Trophoblast cell (in vitro differentiated cells and primary cell): Measurements from ENCODE around the gene ZNF775.

ENCODE experiments used
- DNase-seq, 2 donors: peaks; one replicate each; pipeline ENCODE4 v3.0.0-alpha.2; 2016
- H2AFZ ChIP-seq: 2 replicates; pipeline ENCODE4 v1.6.1; 2013; ENCODE audit warnings: low read length, moderate library complexity, mild to moderate bottlenecking; ENCODE audit not compliant: insufficient read depth, poor library complexity
- H2AK5ac ChIP-seq: 2 replicates; pipeline ENCODE4 v1.6.1; 2013; ENCODE audit warnings: mild to moderate bottlenecking, low read length
- H2BK120ac ChIP-seq: 2 replicates; pipeline ENCODE4 v1.6.1; 2013; ENCODE audit warnings: low read length, mild to moderate bottlenecking, moderate library complexity; ENCODE audit not compliant: insufficient read depth, poor library complexity
- H2BK12ac ChIP-seq: 2 replicates; pipeline ENCODE4 v1.6.1; 2013; ENCODE audit warnings: mild to moderate bottlenecking, low read length, moderate library complexity
- H2BK5ac ChIP-seq: 2 replicates; pipeline ENCODE4 v1.6.1; 2013; ENCODE audit warnings: low read length, low read depth, moderate library complexity, mild to moderate bottlenecking; ENCODE audit not compliant: poor library complexity
- H3K14ac ChIP-seq: 2 replicates; pipeline ENCODE4 v1.6.1; 2013; ENCODE audit warnings: mild to moderate bottlenecking, low read length
- H3K18ac ChIP-seq: 2 replicates; pipeline ENCODE4 v1.6.1; 2013; ENCODE audit warnings: mild to moderate bottlenecking, low read length
- H3K23ac ChIP-seq: 2 replicates; pipeline ENCODE4 v1.6.1; 2013; ENCODE audit warnings: low read length
- H3K27ac ChIP-seq: 2 replicates; pipeline ENCODE4 v1.5.1; 2013; ENCODE audit warnings: low read depth, mild to moderate bottlenecking, inconsistent platforms, low read length, moderate library complexity
- H3K27me3 ChIP-seq: 2 replicates; pipeline ENCODE4 v1.6.1; 2013; ENCODE audit warnings: inconsistent platforms, mild to moderate bottlenecking, low read length, moderate library complexity; ENCODE audit not compliant: insufficient read depth
- H3K36me3 ChIP-seq, 2 experiments: 1 replicate in 1 of 2; 2 replicates in 1 of 2; pipeline ENCODE4 v1.6.1; 2013; ENCODE audit warnings: low read length in 2 of 2, mild to moderate bottlenecking in 2 of 2, moderate library complexity in 1 of 2; ENCODE audit not compliant: insufficient read depth in 2 of 2, control insufficient read depth in 1 of 2
- H3K4ac ChIP-seq: 2 replicates; pipeline ENCODE4 v1.6.1; 2013; ENCODE audit warnings: low read depth, mild to moderate bottlenecking, low read length, moderate library complexity
- H3K4me1 ChIP-seq, 2 experiments: 1 replicate in 1 of 2; 2 replicates in 1 of 2; pipeline ENCODE4 v1.6.1; 2013; ENCODE audit warnings: low read length in 2 of 2, mild to moderate bottlenecking in 2 of 2, moderate library complexity in 1 of 2; ENCODE audit not compliant: insufficient read depth in 2 of 2, control insufficient read depth in 1 of 2
- H3K4me2 ChIP-seq: 2 replicates; pipeline ENCODE4 v1.6.1; 2013; ENCODE audit warnings: inconsistent platforms, mild to moderate bottlenecking, low read length, moderate library complexity
- H3K4me3 ChIP-seq: 2 replicates; pipeline ENCODE4 v1.5.1; 2013; ENCODE audit warnings: mild to moderate bottlenecking, low read depth, low read length, inconsistent platforms
- H3K79me1 ChIP-seq: one replicate; pipeline ENCODE4 v1.6.1; 2013; ENCODE audit warnings: low read length
- H3K79me2 ChIP-seq: 2 replicates; pipeline ENCODE4 v1.6.1; 2013; ENCODE audit warnings: low read length, mild to moderate bottlenecking; ENCODE audit not compliant: control insufficient read depth, insufficient read depth, poor library complexity
- H3K9ac ChIP-seq: 2 replicates; pipeline ENCODE4 v1.6.1; 2013; ENCODE audit warnings: mild to moderate bottlenecking, low read length
- H3K9me3 ChIP-seq: 2 replicates; pipeline ENCODE4 v1.6.1; 2013; ENCODE audit warnings: low read depth, mild to moderate bottlenecking, control low read depth, inconsistent platforms, low read length; ENCODE audit not compliant: insufficient read depth
- H4K12ac ChIP-seq: 2 replicates; pipeline ENCODE4 v1.6.1; 2013; ENCODE audit warnings: low read depth, mild to moderate bottlenecking, low read length, moderate library complexity
- H4K8ac ChIP-seq: 2 replicates; pipeline ENCODE4 v1.6.1; 2013; ENCODE audit warnings: low read depth, mild to moderate bottlenecking, low read length, moderate library complexity
- H4K91ac ChIP-seq: one replicate; pipeline ENCODE4 v1.6.1; 2013; ENCODE audit warnings: low read depth, mild to moderate bottlenecking, low read length, moderate library complexity
- WGBS: extraction: QIAGEN DNeasy Blood & Tissue Kit; methylation state at CpG from one replicate; pipeline ENCODE4 v1.1.7; 2013; ENCODE audit warnings: missing lambda C conversion rate; ENCODE audit not compliant: insufficient read length, insufficient coverage; ENCODE audit errors: extremely low coverage; 5-methylcytosine and 5-hydroxymethylcytosine counted together

Gene ZNF775

GRCh38 chr7:150360363-150361058 lies 18.6 kb upstream of the ZNF775 start:
- H3K4ac ChIP-seq = no peak overlapping the region
- H3K36me3 ChIP-seq = no peaks in the 10 kb centered on the region
- no peak overlapping the region for H3K4me2 ChIP-seq
- peaks cover 8% of the 10 kb centered on the region for H3K9me3 ChIP-seq
- H3K27ac ChIP-seq = no peak overlapping the region
- no peak overlapping the region for H3K9ac ChIP-seq
- H3K18ac ChIP-seq = no peak overlapping the region
- H3K79me1 ChIP-seq = peaks cover 22% of the 10 kb centered on the region
- H3K79me2 ChIP-seq = no peaks in the 10 kb centered on the region
- no peak overlapping the region for H4K91ac ChIP-seq
- no peak overlapping the region for H3K4me3 ChIP-seq
- no CpG with 5 or more reads among the region's 5 CpGs for WGBS
- H3K14ac ChIP-seq = no peak overlapping the region
- H2BK12ac ChIP-seq = no peak overlapping the region
- no peak overlapping the region for H4K8ac ChIP-seq
- H2BK5ac ChIP-seq = no peak overlapping the region
- H3K27me3 ChIP-seq = no peaks in the 10 kb centered on the region
- DNase-seq = no peak
- no peak overlapping the region for H3K23ac ChIP-seq
- H3K4me1 ChIP-seq = peaks cover 11 to 23% of the 10 kb centered on the region in 2 experiments
- H2AFZ ChIP-seq = no peak overlapping the region
- no peak overlapping the region for H4K12ac ChIP-seq
- H2BK120ac ChIP-seq = no peak overlapping the region
- no peak overlapping the region for H2AK5ac ChIP-seq

- H2BK120ac ChIP-seq = peak overlapping the region; percentile 39
- peak overlapping the region; percentile 77 for H2AK5ac ChIP-seq
- no peak overlapping the region for H3K23ac ChIP-seq
- no peak overlapping the region for H4K8ac ChIP-seq
- H3K4me2 ChIP-seq = peak overlapping the region; percentile 20
- no peaks in the 10 kb centered on the region for H3K27me3 ChIP-seq
- peaks cover 8% of the 10 kb centered on the region for H3K9me3 ChIP-seq
- DNase-seq = no peak
- H2BK5ac ChIP-seq = peak overlapping the region; percentile 59
- peaks cover 22% of the 10 kb centered on the region for H3K79me1 ChIP-seq
- H3K18ac ChIP-seq = peak overlapping the region; percentile 62
- WGBS = no CpG with 5 or more reads among the region's 7 CpGs
- no peak overlapping the region for H2AFZ ChIP-seq
- peaks cover 11 to 22% of the 10 kb centered on the region in 2 experiments for H3K4me1 ChIP-seq
- no peaks in the 10 kb centered on the region for H3K36me3 ChIP-seq
- peak overlapping the region; percentile 37 for H3K27ac ChIP-seq
- no peak overlapping the region for H3K4me3 ChIP-seq
- H3K9ac ChIP-seq = no peak overlapping the region
- H4K12ac ChIP-seq = no peak overlapping the region
- H4K91ac ChIP-seq = peak overlapping the region; percentile 67
- H3K4ac ChIP-seq = peak overlapping the region; percentile 30
- peak overlapping the region; percentile 84 for H2BK12ac ChIP-seq
- H3K79me2 ChIP-seq = no peaks in the 10 kb centered on the region
- peak overlapping the region; percentile 52 for H3K14ac ChIP-seq
Observed at GRCh38 chr7:150361402-150361801, 17.7 kb upstream of the ZNF775 start.

GRCh38 chr7:150361807-150362621 lies 17.1 kb upstream of the ZNF775 start:
- no peak overlapping the region for H3K4ac ChIP-seq
- H3K18ac ChIP-seq = peak overlapping the region; percentile 19
- H3K27ac ChIP-seq = peak overlapping the region; percentile 37
- H2BK12ac ChIP-seq = peak overlapping the region; percentile 84
- peak overlapping the region; percentile 39 for H2BK120ac ChIP-seq
- peaks cover 8% of the 10 kb centered on the region for H3K9me3 ChIP-seq
- peaks cover 22% of the 10 kb centered on the region for H3K79me1 ChIP-seq
- no peak overlapping the region for H3K9ac ChIP-seq
- H3K14ac ChIP-seq = peak overlapping the region; percentile 2
- peaks cover 11 to 22% of the 10 kb centered on the region in 2 experiments for H3K4me1 ChIP-seq
- H2AFZ ChIP-seq = no peak overlapping the region
- H4K91ac ChIP-seq = peak overlapping the region; percentile 67
- H3K4me3 ChIP-seq = no peak overlapping the region
- H3K23ac ChIP-seq = no peak overlapping the region
- H3K36me3 ChIP-seq = no peaks in the 10 kb centered on the region
- WGBS = no CpG with 5 or more reads among the region's 18 CpGs
- H4K8ac ChIP-seq = peak overlapping the region; percentile 37
- no peak for DNase-seq
- H2BK5ac ChIP-seq = peak overlapping the region; percentile 59
- peak overlapping the region; percentile 20 for H3K4me2 ChIP-seq
- H4K12ac ChIP-seq = no peak overlapping the region
- no peaks in the 10 kb centered on the region for H3K79me2 ChIP-seq
- no peaks in the 10 kb centered on the region for H3K27me3 ChIP-seq
- H2AK5ac ChIP-seq = peak overlapping the region; percentile 3

- H2AK5ac ChIP-seq = peak overlapping the region; percentile 18
- H3K4me1 ChIP-seq = peaks cover 13 to 21% of the 10 kb centered on the region in 2 experiments
- no peak overlapping the region for H4K8ac ChIP-seq
- no peak overlapping the region for H3K4ac ChIP-seq
- WGBS = no CpG with 5 or more reads among the region's 4 CpGs
- H3K9me3 ChIP-seq = peaks cover 8% of the 10 kb centered on the region
- no peak overlapping the region for H2BK120ac ChIP-seq
- H2AFZ ChIP-seq = no peak overlapping the region
- H2BK12ac ChIP-seq = peak overlapping the region; percentile 35
- no peak for DNase-seq
- H3K79me1 ChIP-seq = peaks cover 22% of the 10 kb centered on the region
- no peaks in the 10 kb centered on the region for H3K27me3 ChIP-seq
- no peak overlapping the region for H3K4me2 ChIP-seq
- peak overlapping the region; percentile 77 for H4K91ac ChIP-seq
- no peak overlapping the region for H2BK5ac ChIP-seq
- no peak overlapping the region for H3K9ac ChIP-seq
- no peak overlapping the region for H3K27ac ChIP-seq
- no peak overlapping the region for H3K14ac ChIP-seq
- H3K79me2 ChIP-seq = peaks cover 2% of the 10 kb centered on the region
- no peak overlapping the region for H3K18ac ChIP-seq
- no peaks in the 10 kb centered on the region for H3K36me3 ChIP-seq
- H3K23ac ChIP-seq = no peak overlapping the region
- H4K12ac ChIP-seq = no peak overlapping the region
- H3K4me3 ChIP-seq = no peak overlapping the region
Observed at GRCh38 chr7:150363370-150363769, 15.8 kb upstream of the ZNF775 start.
